ENCODE data around the gene RBM46.

The RBM46 gene, protein sequence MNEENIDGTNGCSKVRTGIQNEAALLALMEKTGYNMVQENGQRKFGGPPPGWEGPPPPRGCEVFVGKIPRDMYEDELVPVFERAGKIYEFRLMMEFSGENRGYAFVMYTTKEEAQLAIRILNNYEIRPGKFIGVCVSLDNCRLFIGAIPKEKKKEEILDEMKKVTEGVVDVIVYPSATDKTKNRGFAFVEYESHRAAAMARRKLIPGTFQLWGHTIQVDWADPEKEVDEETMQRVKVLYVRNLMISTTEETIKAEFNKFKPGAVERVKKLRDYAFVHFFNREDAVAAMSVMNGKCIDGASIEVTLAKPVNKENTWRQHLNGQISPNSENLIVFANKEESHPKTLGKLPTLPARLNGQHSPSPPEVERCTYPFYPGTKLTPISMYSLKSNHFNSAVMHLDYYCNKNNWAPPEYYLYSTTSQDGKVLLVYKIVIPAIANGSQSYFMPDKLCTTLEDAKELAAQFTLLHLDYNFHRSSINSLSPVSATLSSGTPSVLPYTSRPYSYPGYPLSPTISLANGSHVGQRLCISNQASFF

GRCh38 chr4:154781126-154781982, at the start of gene RBM46:
TSS of gene RBM46 (plus strand) at chr4:154781272. CDS start at chr4:154796753, 15,481 bp downstream.
- DNase-seq: no peak

- DNase-seq: no peak
These were observed 49.3 kb upstream of the RBM46 start for GRCh38 chr4:154731756-154732155.

DNA sequence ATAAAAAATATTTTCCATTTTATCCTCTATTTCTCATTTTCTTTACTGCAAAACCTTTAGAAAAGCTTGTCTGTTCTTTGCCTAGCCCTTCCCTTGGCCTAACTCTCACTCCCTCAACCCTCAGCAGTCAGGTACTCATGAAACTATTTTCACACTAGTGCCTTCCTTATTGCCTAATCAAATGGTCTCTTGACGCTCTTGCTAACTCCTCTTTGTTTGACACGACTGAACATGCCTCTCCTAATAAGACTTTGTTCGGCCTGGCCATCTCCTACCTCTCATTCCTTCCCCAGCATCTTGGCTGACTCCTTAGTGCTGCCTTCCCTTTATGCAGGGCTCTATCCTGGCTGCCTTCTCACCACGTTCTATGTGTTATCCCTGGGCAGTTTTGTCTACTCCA, 48.4 kb upstream of the RBM46 start:
- no peak for DNase-seq

DNA sequence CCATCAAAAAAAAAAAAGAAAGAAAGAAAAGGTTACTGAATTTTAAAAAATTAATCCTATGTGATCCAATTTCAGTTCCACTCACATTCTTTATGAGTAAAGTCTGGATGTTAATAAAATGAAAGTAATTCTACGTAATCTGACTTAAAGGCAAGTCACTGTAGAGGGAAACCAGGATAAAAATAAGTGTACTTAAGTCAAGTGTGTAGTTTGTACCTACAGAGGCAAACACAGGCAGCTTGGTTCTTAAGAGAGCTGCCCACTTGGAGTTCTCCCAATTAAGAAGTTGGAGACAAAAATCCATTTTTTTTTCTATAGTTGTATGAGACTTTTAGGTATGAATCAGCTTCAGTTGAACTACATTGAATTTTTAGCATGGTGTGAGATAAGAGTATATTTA, 44.3 kb upstream of the RBM46 start:
- no peak for DNase-seq

GRCh38 chr4:154738426-154738825, 42.6 kb upstream of the RBM46 start:
- DNase-seq: no peak

DNA sequence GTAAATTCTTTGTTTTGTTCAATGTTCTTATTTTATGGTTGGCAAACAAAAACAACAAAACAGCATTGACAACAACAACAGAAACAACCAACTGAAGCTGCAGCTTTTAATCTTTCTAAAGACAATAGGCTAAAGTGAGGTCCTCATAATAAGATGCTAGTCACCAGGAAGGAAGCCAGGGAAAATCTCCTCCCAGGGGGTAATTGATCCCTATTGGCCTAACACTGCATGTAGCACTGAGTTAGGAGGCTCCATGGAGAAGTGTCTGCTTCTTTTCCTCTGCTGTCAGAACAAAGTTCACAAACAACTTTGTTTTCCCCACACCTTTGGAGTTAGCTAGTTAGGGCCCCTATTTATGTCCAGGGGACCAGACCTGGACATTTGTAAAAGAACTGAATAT, 42.0 kb upstream of the RBM46 start:
- DNase-seq: no peak

GRCh38 chr4:154740462-154740861, 40.6 kb upstream of the RBM46 start:
- no peak for DNase-seq

GRCh38 chr4:154741131-154741665, 39.9 kb upstream of the RBM46 start:
- no peak for DNase-seq

DNA sequence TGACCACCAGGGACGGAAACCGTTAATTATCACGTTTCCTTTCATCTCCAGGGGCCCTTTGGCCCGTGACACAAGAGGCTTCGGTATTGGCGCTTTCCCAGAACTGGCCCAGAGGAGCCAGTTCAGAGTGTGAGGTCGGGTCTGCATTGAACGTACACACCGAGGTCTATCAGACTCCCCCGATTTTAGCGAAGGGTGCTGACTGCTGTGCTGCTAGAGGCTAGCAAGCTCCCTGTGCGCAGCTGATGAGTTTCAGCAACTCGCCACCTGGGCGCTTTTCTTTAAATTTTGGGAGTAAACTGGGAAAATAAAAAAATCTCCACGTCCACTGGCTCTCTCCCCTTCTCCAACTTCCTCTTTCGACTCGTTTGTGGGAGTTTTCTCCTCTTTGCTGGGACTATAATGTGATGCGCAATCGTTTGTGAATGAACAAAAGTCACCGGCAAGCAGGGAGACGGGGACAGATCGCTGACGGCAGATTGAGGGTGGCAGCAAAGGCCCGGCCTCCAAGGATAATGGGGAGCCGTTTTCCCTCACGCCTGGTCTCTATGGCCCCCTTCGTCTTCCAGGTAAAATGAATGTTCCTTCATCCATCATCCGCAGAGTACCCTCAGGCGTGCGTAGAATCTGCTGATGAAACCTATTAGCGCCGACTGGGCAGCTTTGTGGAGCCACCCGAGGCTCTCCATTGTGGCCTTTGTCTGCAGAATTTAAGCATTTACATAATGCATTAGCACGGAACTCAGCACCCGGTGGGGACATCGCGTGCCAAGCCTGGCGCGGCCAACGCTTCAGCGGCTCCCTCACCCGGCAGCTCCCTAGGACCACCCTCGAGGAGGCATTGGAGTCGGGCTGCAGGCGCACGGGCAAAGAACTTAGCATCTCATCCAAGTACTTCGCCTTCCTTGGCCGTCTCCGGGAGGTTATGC, 38.9 kb upstream of the RBM46 start:
- no peak for DNase-seq

GRCh38 chr4:154743683-154744340, 37.3 kb upstream of the RBM46 start, which contains the start of gene LRAT:
TSS of gene LRAT (plus strand) at chr4:154744000. CDS start at chr4:154744327, 327 bp downstream.
- DNase-seq: peak; percentile 28

DNA sequence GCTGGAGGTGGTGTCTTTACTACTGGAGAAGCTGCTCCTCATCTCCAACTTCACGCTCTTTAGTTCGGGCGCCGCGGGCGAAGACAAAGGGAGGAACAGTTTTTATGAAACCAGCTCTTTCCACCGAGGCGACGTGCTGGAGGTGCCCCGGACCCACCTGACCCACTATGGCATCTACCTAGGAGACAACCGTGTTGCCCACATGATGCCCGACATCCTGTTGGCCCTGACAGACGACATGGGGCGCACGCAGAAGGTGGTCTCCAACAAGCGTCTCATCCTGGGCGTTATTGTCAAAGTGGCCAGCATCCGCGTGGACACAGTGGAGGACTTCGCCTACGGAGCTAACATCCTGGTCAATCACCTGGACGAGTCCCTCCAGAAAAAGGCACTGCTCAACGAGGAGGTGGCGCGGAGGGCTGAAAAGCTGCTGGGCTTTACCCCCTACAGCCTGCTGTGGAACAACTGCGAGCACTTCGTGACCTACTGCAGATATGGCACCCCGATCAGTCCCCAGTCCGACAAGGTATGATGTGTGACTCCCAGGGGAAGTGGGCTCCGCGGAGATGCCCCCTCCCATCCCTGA, 36.6 kb upstream of the RBM46 start:
- DNase-seq: no peak

GRCh38 chr4:154757713-154758112, 23.4 kb upstream of the RBM46 start:
- no peak for DNase-seq

- no peak for DNase-seq
These were observed 20.2 kb upstream of the RBM46 start for GRCh38 chr4:154760895-154761294.

DNA sequence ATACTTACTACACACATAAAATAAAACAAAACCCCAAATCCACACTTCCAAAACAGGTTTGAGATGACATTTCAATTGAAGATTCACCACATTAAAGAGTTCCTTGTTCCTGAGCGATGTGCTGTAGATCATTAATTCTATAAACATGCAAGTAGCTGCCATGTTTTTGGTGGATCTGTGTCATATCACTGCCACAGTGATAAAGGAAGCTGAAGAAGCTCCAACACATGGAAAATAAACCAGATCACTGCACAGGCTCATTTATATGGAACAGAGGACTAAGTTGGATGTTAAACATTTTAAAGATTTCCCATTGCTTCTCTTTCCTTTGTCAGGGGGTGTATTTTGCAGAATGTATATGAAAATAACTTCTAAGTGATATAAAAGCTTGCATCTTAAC, 2.8 kb upstream of the RBM46 start:
- no peak for DNase-seq

DNA sequence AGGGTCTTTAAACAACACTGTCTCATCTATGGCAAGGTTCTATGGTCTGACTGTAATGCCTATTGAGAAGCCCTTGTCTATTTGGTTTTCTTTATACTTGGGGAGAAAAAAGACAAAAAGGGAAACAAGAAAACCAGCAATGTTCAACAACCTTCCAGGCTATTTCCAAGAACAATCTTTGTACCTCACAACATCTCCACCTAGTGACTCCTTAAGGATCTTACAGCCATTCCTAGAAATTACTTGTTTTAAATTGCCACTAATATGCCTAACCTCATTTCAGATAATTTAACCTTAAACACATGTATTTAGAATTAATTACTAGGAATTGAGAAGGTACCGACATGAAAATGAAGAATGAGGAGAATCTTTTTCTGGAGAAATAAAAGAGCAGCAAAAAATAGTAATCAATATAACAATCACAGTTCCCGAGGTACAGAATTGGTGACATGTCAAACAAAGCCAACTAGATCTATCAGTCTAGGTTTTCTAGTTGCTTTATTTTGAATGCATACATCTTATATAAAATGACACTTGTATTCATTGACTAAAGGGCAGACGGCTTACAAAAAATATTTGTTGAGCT, 1.6 kb upstream of the RBM46 start:
- no peak for DNase-seq

GRCh38 chr4:154781983-154782293, 866 bp downstream of the RBM46 start:
- DNase-seq: no peak

DNA sequence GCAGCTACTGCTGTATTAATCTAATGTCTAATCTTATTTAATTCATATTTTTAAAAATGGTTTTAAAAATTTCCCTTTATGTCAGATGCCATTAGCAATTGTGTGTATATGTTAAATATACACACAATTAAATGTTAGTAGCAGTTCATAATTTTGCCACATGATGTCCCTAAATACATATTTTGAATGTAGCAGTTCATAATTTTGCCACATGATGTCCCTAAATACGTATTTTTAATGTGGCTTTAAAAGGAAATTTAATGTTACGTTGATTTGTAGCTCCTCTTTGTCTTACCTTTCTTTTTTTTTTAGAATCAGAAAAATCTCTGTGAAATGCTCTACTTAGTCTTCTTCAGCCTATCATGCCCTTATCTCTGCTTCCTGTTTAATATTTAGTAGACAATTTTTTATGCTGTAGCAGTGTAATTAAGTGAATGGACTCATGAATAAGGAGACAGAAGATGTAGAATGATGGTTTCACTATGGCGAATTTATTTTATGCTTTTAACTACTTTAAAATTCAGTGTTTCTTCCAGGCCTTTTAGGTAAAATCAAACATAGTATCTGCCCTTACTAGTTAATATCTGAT, 26.1 kb downstream of the RBM46 start:
- no peak for DNase-seq

- DNase-seq: no peak
These were observed 37.2 kb downstream of the RBM46 start for GRCh38 chr4:154818230-154818629.

GRCh38 chr4:154822775-154823174, 41.7 kb downstream of the RBM46 start:
- no peak for DNase-seq

GRCh38 chr4:154836030-154836429, 55.0 kb downstream of the RBM46 start:
- no peak for DNase-seq

GRCh38 chr4:154836513-154836912, 55.4 kb downstream of the RBM46 start:
- no peak for DNase-seq
